Hepatocyte (in vitro differentiated cells): ENCODE measurements around the gene CDX4.

Experiments
- CTCF ChIP-seq: fragments of 200-600 bp; sonication (generic); IDR thresholded peaks from 2 replicates; pipeline ENCODE4 v1.5.1; 2016; ENCODE audit warnings: antibody characterized with exemption, mild to moderate bottlenecking; ENCODE audit not compliant: poor library complexity
- EZH2 ChIP-seq: fragments of 200-600 bp; sonication (generic); IDR thresholded peaks from 2 replicates; pipeline ENCODE4 v1.6.1; 2016; ENCODE audit warnings: antibody characterized with exemption, mild to moderate bottlenecking, borderline replicate concordance
- EZH2phosphoT487 ChIP-seq: fragments of 200-600 bp; sonication (generic); IDR thresholded peaks from one replicate; pipeline ENCODE4 v1.6.1; 2018; ENCODE audit warnings: antibody characterized with exemption, mild to moderate bottlenecking, low read depth, moderate library complexity; ENCODE audit not compliant: unreplicated experiment, severe bottlenecking

- no peak for TF ChIP-seq EZH2phosphoT487
- TF ChIP-seq CTCF = no peak
- no peak for TF ChIP-seq EZH2
Measured at GRCh38 chrX:73446831-73447230, at the start of gene CDX4.
